A172 (cell line): ENCODE data around the gene SPG7. TPM values are rescaled to one million over a fixed set of nuclear protein-coding genes. Genes with fewer than 3 reads are reported as not detected.

Experiments
- DNase-seq: peaks from one replicate; pipeline ENCODE4 v3.0.0-alpha.2; 2015; ENCODE audit warnings: low spot score
- total RNA-seq: library from RNA; depleted of rRNA; stranded (reverse); fragments of >200 nt; shearing (Covaris generic); gene quantifications from 2 replicates; pipeline ENCODE4 v1.2.3, GENCODE V29; 2014

The SPG7 gene
- total RNA-seq, 1 experiment from 2014 or later = 208 TPM

- no peak for DNase-seq
These were observed 22.4 kb upstream of the SPG7 start for GRCh38 chr16:89485701-89486246.

- peak; percentile 80 for DNase-seq
These were observed 18.9 kb upstream of the SPG7 start for GRCh38 chr16:89489040-89489897.

- no peak for DNase-seq
These were observed 18.2 kb upstream of the SPG7 start for GRCh38 chr16:89489898-89490438.

GRCh38 chr16:89490439-89491237, 17.6 kb upstream of the SPG7 start, which contains the start of gene ANKRD11:
Gene ANKRD11 (minus strand): TSS chr16:89490561. CDS start chr16:89317019, 173,542 bp downstream.
- peak; percentile 100 for DNase-seq

GRCh38 chr16:89491238-89491869, 16.8 kb upstream of the SPG7 start:
- no peak for DNase-seq

GRCh38 chr16:89491974-89492687, 16.1 kb upstream of the SPG7 start:
- no peak for DNase-seq

GRCh38 chr16:89493776-89494175, 14.4 kb upstream of the SPG7 start:
- no peak for DNase-seq

GRCh38 chr16:89495121-89495520, 13.1 kb upstream of the SPG7 start:
- DNase-seq = peak; percentile 46

- DNase-seq = no peak
These were observed 9.4 kb upstream of the SPG7 start for GRCh38 chr16:89498839-89499238.

GRCh38 chr16:89499767-89500166, 8.4 kb upstream of the SPG7 start:
- no peak for DNase-seq

GRCh38 chr16:89502081-89502843, 5.9 kb upstream of the SPG7 start:
- DNase-seq = peak; percentile 96

- no peak for DNase-seq
These were observed 4.1 kb upstream of the SPG7 start for GRCh38 chr16:89504091-89504490.

- peak; percentile 77 for DNase-seq
These were observed 2.7 kb upstream of the SPG7 start for GRCh38 chr16:89505204-89506112.

- no peak for DNase-seq
These were observed 2.1 kb upstream of the SPG7 start for GRCh38 chr16:89506113-89506504.

- DNase-seq = no peak
These were observed 1.4 kb upstream of the SPG7 start for GRCh38 chr16:89506791-89507191.

- DNase-seq = no peak
These were observed 879 bp upstream of the SPG7 start for GRCh38 chr16:89507214-89507833.

GRCh38 chr16:89510526-89510925, 2.3 kb downstream of the SPG7 start:
- no peak for DNase-seq

- DNase-seq = no peak
These were observed 3.2 kb downstream of the SPG7 start for GRCh38 chr16:89511374-89511773.

GRCh38 chr16:89512453-89512852, 4.2 kb downstream of the SPG7 start:
- no peak for DNase-seq
